GM12878 (cell line): ENCODE measurements around the gene RIT1. TPM values are rescaled to one million over a fixed set of nuclear protein-coding genes. Genes with fewer than 3 reads are reported as not detected.

Experiments
- ATAC-seq: fragments of 200-7000 bp; cut with Tn5 transposase; 3 replicates; pipeline ENCODE4 v1.9.1; 2020; ENCODE audit warnings: mild to moderate bottlenecking, moderate library complexity
- BruUV-seq: library from RNA; stranded (reverse); fragments of 400-500 nt; replicated peaks from 2 replicates; lab custom pipeline; 2021; lab: Mats Ljungman, UMichigan
- CTCF ChIA-PET: fragments of 300-600 bp; sonication (Branson Sonifier 250); formaldehyde crosslinking; extraction: SDS; loops from one replicate; lab custom pipeline; 2021; ENCODE audit warnings: inconsistent platforms; lab: Yijun Ruan, JAX
- POLR2A ChIA-PET: fragments of 350-600 bp; formaldehyde crosslinking; extraction: SDS; loops from one replicate; lab custom pipeline; 2021; ENCODE audit warnings: inconsistent platforms; lab: Charles Lee
- RAD21 ChIA-PET: fragments of 300-600 bp; sonication (Branson Sonifier 250); formaldehyde crosslinking; loops from one replicate; lab custom pipeline; 2023; ENCODE audit warnings: antibody characterized with exemption; ENCODE audit not compliant: unreplicated experiment; lab: Charles Lee
- SMC1A ChIA-PET: fragments of 300-600 bp; sonication (Branson Sonifier 250); formaldehyde crosslinking; loops from one replicate; lab custom pipeline; 2023; ENCODE audit not compliant: unreplicated experiment, uncharacterized antibody; lab: Charles Lee
- DNase-seq: peaks from one replicate; pipeline ENCODE4 v3.0.0-alpha.2; 2011; ENCODE audit warnings: low read depth, low spot score
- FAIRE-seq: peaks from 3 replicates; lab custom pipeline; 2011; peaks lifted over from hg19 to GRCh38; lab: Jason Lieb, UNC
- H2AFZ ChIP-seq: 2 replicates; pipeline ENCODE4 v1.6.0; 2011; ENCODE audit warnings: low read depth, low read length, control low read depth; ENCODE audit not compliant: control insufficient read depth
- H3K27ac ChIP-seq: 2 replicates; pipeline ENCODE4 v1.5.1; 2011; ENCODE audit warnings: control low read depth; ENCODE audit not compliant: control insufficient read depth, insufficient read depth
- H3K27me3 ChIP-seq, 2 experiments: replicated peaks in 1 of 2; 2 replicates each; pipeline versions ENCODE4 v1.6.0 to v1.6.1; 2011; ENCODE audit warnings: low read length in 1 of 2; ENCODE audit not compliant: control insufficient read depth in 2 of 2, insufficient read depth in 2 of 2
- H3K36me3 ChIP-seq, 2 experiments: 2 replicates each; pipeline ENCODE4 v1.5.1; 2011; ENCODE audit warnings: low read length in 1 of 2; ENCODE audit not compliant: control insufficient read depth in 2 of 2, insufficient read depth in 2 of 2
- H3K4me1 ChIP-seq: 2 replicates; pipeline ENCODE4 v1.6.1; 2011; ENCODE audit warnings: mild to moderate bottlenecking, low read length, moderate library complexity, mixed read lengths; ENCODE audit not compliant: control insufficient read depth, insufficient read depth
- H3K4me2 ChIP-seq: 2 replicates; pipeline ENCODE4 v1.6.0; 2011; ENCODE audit warnings: control low read depth; ENCODE audit not compliant: control insufficient read depth, insufficient read depth
- H3K4me3 ChIP-seq: fragments of 200-600 bp; sonication (generic); 2 replicates; pipeline ENCODE4 v1.5.1; 2016
- H3K79me2 ChIP-seq: 2 replicates; pipeline ENCODE4 v1.6.0; 2011; ENCODE audit warnings: low read length; ENCODE audit not compliant: control insufficient read depth, insufficient read depth
- H3K9ac ChIP-seq: 2 replicates; pipeline ENCODE4 v1.8.0; 2011; ENCODE audit warnings: low read length, control low read depth, mixed read lengths; ENCODE audit not compliant: control insufficient read depth, insufficient read depth
- H3K9me3 ChIP-seq: replicated peaks from 3 replicates; pipeline ENCODE4 v1.5.1; 2011; ENCODE audit warnings: mild to moderate bottlenecking, low read length; ENCODE audit not compliant: control insufficient read depth, insufficient read depth
- H4K20me1 ChIP-seq: 2 replicates; pipeline ENCODE4 v1.6.0; 2011; ENCODE audit not compliant: control insufficient read depth, insufficient read depth
- CBFB ChIP-seq: IDR thresholded peaks from 2 replicates; pipeline ENCODE4 v1.6.1; 2016; ENCODE audit warnings: antibody characterized with exemption, low read depth
- CHD4 ChIP-seq: fragments of 200-600 bp; sonication (generic); IDR thresholded peaks from 2 replicates; pipeline ENCODE4 v1.6.1; 2016; ENCODE audit warnings: mild to moderate bottlenecking
- LARP7 ChIP-seq: fragments of 450-650 bp; IDR thresholded peaks from 2 replicates; pipeline ENCODE4 v1.6.1; 2017; ENCODE audit warnings: mild to moderate bottlenecking
- NFXL1 ChIP-seq: fragments of 450-650 bp; IDR thresholded peaks from 2 replicates; pipeline ENCODE4 v1.6.1; 2017; ENCODE audit warnings: antibody characterized with exemption, mild to moderate bottlenecking, borderline replicate concordance
- POLR2A ChIP-seq: IDR thresholded peaks from 2 replicates; pipeline ENCODE4 v1.6.1; 2011; ENCODE audit warnings: low read depth, mild to moderate bottlenecking, low read length
- RAD51 ChIP-seq: fragments of 450-650 bp; IDR thresholded peaks from 2 replicates; pipeline ENCODE4 v1.6.1; 2016; ENCODE audit warnings: moderate library complexity, mild to moderate bottlenecking, inconsistent platforms
- RB1 ChIP-seq: fragments of 450-650 bp; formaldehyde crosslinking; IDR thresholded peaks from 2 replicates; pipeline ENCODE4 v1.6.1; 2017; ENCODE audit warnings: mild to moderate bottlenecking, borderline replicate concordance
- RCOR1 ChIP-seq: conservative IDR thresholded peaks from 2 replicates; pipeline ENCODE4 v1.6.1; 2012; ENCODE audit warnings: low read depth, low read length, improper control_type of control experiment
- SMAD1 ChIP-seq: fragments of 450-650 bp; IDR thresholded peaks from 2 replicates; pipeline ENCODE4 v1.6.1; 2018; ENCODE audit warnings: mild to moderate bottlenecking, low read depth; ENCODE audit not compliant: partially characterized antibody
- SMAD5 ChIP-seq: IDR thresholded peaks from 2 replicates; pipeline ENCODE4 v1.6.1; 2016; ENCODE audit warnings: antibody characterized with exemption, low read depth
- SREBF2 ChIP-seq: IDR thresholded peaks from 2 replicates; pipeline ENCODE4 v1.6.1; 2012; ENCODE audit warnings: mild to moderate bottlenecking, low read length
- STAT1 ChIP-seq: fragments of 450-650 bp; conservative IDR thresholded peaks from 2 replicates; pipeline ENCODE4 v1.6.1; 2014; ENCODE audit warnings: antibody characterized with exemption, mild to moderate bottlenecking
- YBX1 ChIP-seq: fragments of 450-650 bp; IDR thresholded peaks from 2 replicates; pipeline ENCODE4 v1.6.1; 2016; ENCODE audit warnings: antibody characterized with exemption
- WGBS: methylation state at CpG from one replicate; pipeline ENCODE4 v1.1.6; 2016; ENCODE audit warnings: low lambda C conversion rate; ENCODE audit not compliant: insufficient replicate concordance, insufficient coverage; ENCODE audit errors: missing lambda C conversion rate; 5-methylcytosine and 5-hydroxymethylcytosine counted together
- in situ Hi-C: fragments of 300-500 bp; cut with MboI; formaldehyde crosslinking; loops from 9 replicates; pipeline ENCODE4 v1.14.3; 2018; ENCODE audit warnings: mixed read lengths
- intact Hi-C: fragments of 100-400 bp; cut with micrococcal nuclease; formaldehyde crosslinking; loops from one replicate; pipeline ENCODE4 v1.14.2; 2022; ENCODE audit not compliant: unreplicated experiment
- polyA plus RNA-seq, 11 experiments: library from polyadenylated mRNA; depleted of rRNA in 4 of 11; unstranded in 6 of 11; stranded (reverse) in 5 of 11; fragments of >200 nt; fragmentation: Nextera tagmentation in 4 of 11; fragmentation: Illumina TruSeq in 1 of 11; extraction: Ambion mirVana in 4 of 11; extraction: Trizol in 1 of 11; gene quantifications; 1 replicate in 1 of 11; 2 replicates in 10 of 11; pipeline versions ENCODE4 v1.2.1 to v1.2.3, GENCODE V29; 2011 to 2016; ENCODE audit warnings: inconsistent platforms in 2 of 11, missing spikeins in 2 of 11, low read depth in 1 of 11
- total RNA-seq, 4 experiments: library from RNA; depleted of rRNA in 3 of 4; stranded (reverse); fragments of >200 nt in 3 of 4; fragmentation: Illumina TruSeq in 1 of 4; extraction: Trizol in 1 of 4; gene quantifications; 2 replicates each; pipeline versions ENCODE4 v1.2.1 to v1.2.3, GENCODE V29; 2013 to 2021
- TF ChIP-seq, protein P1 (sequence below): fragments of 150-350 bp; IDR thresholded peaks from 2 replicates; pipeline ENCODE4 v1.6.1; 2014; ENCODE audit warnings: mild to moderate bottlenecking, low read depth, low read length
- TF ChIP-seq, protein P2 (sequence below): fragments of 450-650 bp; IDR thresholded peaks from 2 replicates; pipeline ENCODE4 v1.6.1; 2017; ENCODE audit warnings: borderline replicate concordance
- TF ChIP-seq, protein P3 (sequence below): IDR thresholded peaks from 2 replicates; pipeline ENCODE4 v1.6.1; 2012; ENCODE audit warnings: improper control_type of control experiment, low read depth, low read length; ENCODE audit not compliant: insufficient replicate concordance

Gene RIT1
- total and polyA plus RNA-seq, 10 of the 15 experiments (the other 5 are each of a cell fraction or from before 2014, with no cell fraction given), result 6.8 to 61.5 (median 13.7) TPM

DNA sequence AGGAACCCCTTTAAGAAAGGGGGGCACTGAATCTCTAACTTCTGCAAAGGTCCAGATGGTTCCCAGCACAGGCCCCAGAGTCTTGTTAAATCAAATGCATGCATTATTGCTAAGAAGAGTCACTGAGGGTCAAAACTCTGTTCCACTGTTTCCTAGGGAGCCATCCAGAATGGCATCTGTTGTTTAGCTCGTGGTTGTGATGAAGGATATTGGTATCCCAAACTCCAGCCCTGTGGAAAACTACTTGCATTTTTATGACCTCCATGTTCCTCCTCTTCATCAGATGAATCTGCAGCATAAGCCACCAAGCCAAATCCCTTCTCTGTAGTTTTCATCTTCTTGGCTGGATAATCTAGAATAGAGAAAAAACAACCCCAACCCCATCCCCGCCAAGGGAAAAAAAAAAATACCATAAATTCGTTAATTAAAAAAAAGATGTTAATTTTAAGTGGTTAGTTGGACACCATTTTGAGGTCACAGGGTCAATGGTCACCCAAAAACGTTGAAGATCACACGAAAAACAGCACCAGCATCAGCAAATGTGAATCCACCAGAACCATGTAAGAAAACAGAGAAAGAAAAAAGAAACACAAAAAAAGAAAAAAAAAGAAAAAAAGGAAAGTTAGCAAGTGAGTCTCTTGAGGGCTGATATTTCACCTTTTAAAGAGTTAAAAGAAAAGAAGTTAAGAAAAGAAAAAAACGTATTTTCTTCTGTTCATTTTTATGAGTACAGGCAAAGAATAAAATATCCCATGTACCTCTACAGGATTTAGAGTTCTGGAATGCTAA is 3.0 kb upstream of the RIT1 start:
- H2AFZ ChIP-seq, result no peak overlapping the region
- H3K4me2 ChIP-seq, result no peak overlapping the region
- DNase-seq (no peak), ATAC-seq (no peak), FAIRE-seq (no peak)
- SMC1A ChIA-PET, result interaction anchor here (1.1 to 1.6 kb wide), 3 partner anchors 16 to 19 kb away, joined by 3 read pairs; no protein-coding TSS in a partner anchor
- H3K79me2 ChIP-seq, result peaks cover 11% of the 10 kb centered on the region
- intact Hi-C loops, result no loop called here
- no peaks in the 10 kb centered on the region for H3K27me3 ChIP-seq
- POLR2A ChIA-PET, result interaction anchor here (0.5 to 3.1 kb wide), 3 partner anchors 19 to 321 kb away, joined by 3 to 11 read pairs (median 4); partner anchors contain the start of gene KHDC4
- BruUV-seq, result no TSS peak
- no peaks in the 10 kb centered on the region for H3K9me3 ChIP-seq
- TF ChIP-seq RCOR1 (no peak), YBX1 (no peak), LARP7 (no peak), CBFB (no peak), SMAD1 (no peak), RAD51 (no peak), CHD4 (no peak), SREBF2 (no peak), POLR2A (no peak), SMAD5 (no peak), RB1 (no peak), NFXL1 (no peak), STAT1 (no peak)
- TF ChIP-seq, protein P1, sequence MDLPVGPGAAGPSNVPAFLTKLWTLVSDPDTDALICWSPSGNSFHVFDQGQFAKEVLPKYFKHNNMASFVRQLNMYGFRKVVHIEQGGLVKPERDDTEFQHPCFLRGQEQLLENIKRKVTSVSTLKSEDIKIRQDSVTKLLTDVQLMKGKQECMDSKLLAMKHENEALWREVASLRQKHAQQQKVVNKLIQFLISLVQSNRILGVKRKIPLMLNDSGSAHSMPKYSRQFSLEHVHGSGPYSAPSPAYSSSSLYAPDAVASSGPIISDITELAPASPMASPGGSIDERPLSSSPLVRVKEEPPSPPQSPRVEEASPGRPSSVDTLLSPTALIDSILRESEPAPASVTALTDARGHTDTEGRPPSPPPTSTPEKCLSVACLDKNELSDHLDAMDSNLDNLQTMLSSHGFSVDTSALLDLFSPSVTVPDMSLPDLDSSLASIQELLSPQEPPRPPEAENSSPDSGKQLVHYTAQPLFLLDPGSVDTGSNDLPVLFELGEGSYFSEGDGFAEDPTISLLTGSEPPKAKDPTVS, result no peak
- TF ChIP-seq, protein P2, sequence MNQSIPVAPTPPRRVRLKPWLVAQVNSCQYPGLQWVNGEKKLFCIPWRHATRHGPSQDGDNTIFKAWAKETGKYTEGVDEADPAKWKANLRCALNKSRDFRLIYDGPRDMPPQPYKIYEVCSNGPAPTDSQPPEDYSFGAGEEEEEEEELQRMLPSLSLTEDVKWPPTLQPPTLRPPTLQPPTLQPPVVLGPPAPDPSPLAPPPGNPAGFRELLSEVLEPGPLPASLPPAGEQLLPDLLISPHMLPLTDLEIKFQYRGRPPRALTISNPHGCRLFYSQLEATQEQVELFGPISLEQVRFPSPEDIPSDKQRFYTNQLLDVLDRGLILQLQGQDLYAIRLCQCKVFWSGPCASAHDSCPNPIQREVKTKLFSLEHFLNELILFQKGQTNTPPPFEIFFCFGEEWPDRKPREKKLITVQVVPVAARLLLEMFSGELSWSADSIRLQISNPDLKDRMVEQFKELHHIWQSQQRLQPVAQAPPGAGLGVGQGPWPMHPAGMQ, result no peak
- TF ChIP-seq, protein P3, sequence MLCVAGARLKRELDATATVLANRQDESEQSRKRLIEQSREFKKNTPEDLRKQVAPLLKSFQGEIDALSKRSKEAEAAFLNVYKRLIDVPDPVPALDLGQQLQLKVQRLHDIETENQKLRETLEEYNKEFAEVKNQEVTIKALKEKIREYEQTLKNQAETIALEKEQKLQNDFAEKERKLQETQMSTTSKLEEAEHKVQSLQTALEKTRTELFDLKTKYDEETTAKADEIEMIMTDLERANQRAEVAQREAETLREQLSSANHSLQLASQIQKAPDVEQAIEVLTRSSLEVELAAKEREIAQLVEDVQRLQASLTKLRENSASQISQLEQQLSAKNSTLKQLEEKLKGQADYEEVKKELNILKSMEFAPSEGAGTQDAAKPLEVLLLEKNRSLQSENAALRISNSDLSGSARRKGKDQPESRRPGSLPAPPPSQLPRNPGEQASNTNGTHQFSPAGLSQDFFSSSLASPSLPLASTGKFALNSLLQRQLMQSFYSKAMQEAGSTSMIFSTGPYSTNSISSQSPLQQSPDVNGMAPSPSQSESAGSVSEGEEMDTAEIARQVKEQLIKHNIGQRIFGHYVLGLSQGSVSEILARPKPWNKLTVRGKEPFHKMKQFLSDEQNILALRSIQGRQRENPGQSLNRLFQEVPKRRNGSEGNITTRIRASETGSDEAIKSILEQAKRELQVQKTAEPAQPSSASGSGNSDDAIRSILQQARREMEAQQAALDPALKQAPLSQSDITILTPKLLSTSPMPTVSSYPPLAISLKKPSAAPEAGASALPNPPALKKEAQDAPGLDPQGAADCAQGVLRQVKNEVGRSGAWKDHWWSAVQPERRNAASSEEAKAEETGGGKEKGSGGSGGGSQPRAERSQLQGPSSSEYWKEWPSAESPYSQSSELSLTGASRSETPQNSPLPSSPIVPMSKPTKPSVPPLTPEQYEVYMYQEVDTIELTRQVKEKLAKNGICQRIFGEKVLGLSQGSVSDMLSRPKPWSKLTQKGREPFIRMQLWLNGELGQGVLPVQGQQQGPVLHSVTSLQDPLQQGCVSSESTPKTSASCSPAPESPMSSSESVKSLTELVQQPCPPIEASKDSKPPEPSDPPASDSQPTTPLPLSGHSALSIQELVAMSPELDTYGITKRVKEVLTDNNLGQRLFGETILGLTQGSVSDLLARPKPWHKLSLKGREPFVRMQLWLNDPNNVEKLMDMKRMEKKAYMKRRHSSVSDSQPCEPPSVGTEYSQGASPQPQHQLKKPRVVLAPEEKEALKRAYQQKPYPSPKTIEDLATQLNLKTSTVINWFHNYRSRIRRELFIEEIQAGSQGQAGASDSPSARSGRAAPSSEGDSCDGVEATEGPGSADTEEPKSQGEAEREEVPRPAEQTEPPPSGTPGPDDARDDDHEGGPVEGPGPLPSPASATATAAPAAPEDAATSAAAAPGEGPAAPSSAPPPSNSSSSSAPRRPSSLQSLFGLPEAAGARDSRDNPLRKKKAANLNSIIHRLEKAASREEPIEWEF, result no peak
- H3K27ac ChIP-seq, result no peak overlapping the region
- no peak overlapping the region for H3K4me3 ChIP-seq
- RAD21 ChIA-PET, result no interaction called here
- CTCF ChIA-PET, result interaction anchor here (1.0 kb wide), 1 partner anchor 152 kb away, joined by 3 read pairs; no protein-coding TSS in a partner anchor
- H3K4me1 ChIP-seq, result peaks cover 3% of the 10 kb centered on the region; the same call in 1 of the 2 replicates
- H3K9ac ChIP-seq, result no peak overlapping the region
- in situ Hi-C loops, result no loop called here
- no peaks in the 10 kb centered on the region for H4K20me1 ChIP-seq
- peaks cover 12 to 33% of the 10 kb centered on the region in 2 experiments for H3K36me3 ChIP-seq
- 81% methylated on average over 6 of the region's 6 CpGs for WGBS
